Activated naive CD4-positive, alpha-beta T cell treated with anti-CD3 and anti-CD28 coated beads for 36 hours (primary cell): ENCODE results near the gene DNER. TPM values are rescaled to one million over a fixed set of nuclear protein-coding genes. Genes with fewer than 3 reads are reported as not detected.
"Not testable (repeated sequence)": the region's sequence is repeated elsewhere in the genome, so short reads cannot be mapped to it uniquely, and the experiment has no call there.

Experiments used
- CTCF ChIA-PET: fragments of 350-600 bp; sonication (Branson Sonifier 250); formaldehyde crosslinking; loops from one replicate; lab custom pipeline; 2021; ENCODE audit warnings: antibody characterized with exemption; lab: Charles Lee
- DNase-seq: peaks from one replicate; pipeline ENCODE4 v3.0.0-alpha.2; 2020
- H3K27ac Mint-ChIP-seq: one replicate; pipeline ENCODE4 v1.8.0; 2021; ENCODE audit warnings: mild to moderate bottlenecking, mixed read lengths
- H3K27me3 Mint-ChIP-seq: one replicate; pipeline ENCODE4 v1.8.0; 2021; ENCODE audit warnings: low read depth, mixed read lengths
- H3K36me3 Mint-ChIP-seq: one replicate; pipeline ENCODE4 v1.8.0; 2021; ENCODE audit warnings: low read depth, mixed read lengths
- H3K4me1 Mint-ChIP-seq: one replicate; pipeline ENCODE4 v1.8.0; 2021; ENCODE audit warnings: low read depth, mixed read lengths
- H3K4me3 Mint-ChIP-seq: one replicate; pipeline ENCODE4 v1.8.0; 2021; ENCODE audit warnings: mild to moderate bottlenecking, moderate library complexity, mixed read lengths
- H3K9me3 Mint-ChIP-seq: one replicate; pipeline ENCODE4 v1.8.0; 2021; ENCODE audit warnings: mixed read lengths
- intact Hi-C: fragments of 100-400 bp; cut with micrococcal nuclease; formaldehyde crosslinking; loops from one replicate; pipeline ENCODE4 v1.15.1; 2023
- total RNA-seq, 2 experiments: library from RNA; stranded (reverse); gene quantifications; one replicate each; pipeline ENCODE4 v1.2.3, GENCODE V29; 2021

The DNER gene
- total RNA-seq, 2 experiments from 2014 or later: not detected

GRCh38 chr2:229732897-229733296 is 18.5 kb upstream of the DNER start:
- Mint-ChIP-seq H3K36me3 (no peaks in the 10 kb centered on the region), H3K4me1 (no peaks in the 10 kb centered on the region), H3K4me3 (no peak overlapping the region), H3K27me3 (no peaks in the 10 kb centered on the region), H3K9me3 (peaks cover 11% of the 10 kb centered on the region), H3K27ac (no peak overlapping the region)
- intact Hi-C loops: no loop called here
- DNase-seq: no peak
- CTCF ChIA-PET: no interaction called here

GRCh38 chr2:229731916-229732315 is 17.6 kb upstream of the DNER start:
- Mint-ChIP-seq H3K36me3 (no peaks in the 10 kb centered on the region), H3K27ac (no peak overlapping the region), H3K27me3 (no peaks in the 10 kb centered on the region), H3K9me3 (peaks cover 2% of the 10 kb centered on the region), H3K4me1 (no peaks in the 10 kb centered on the region), H3K4me3 (no peak overlapping the region)
- no peak for DNase-seq
- CTCF ChIA-PET: no interaction called here
- intact Hi-C loops: no loop called here

GRCh38 chr2:229731363-229731762 is 17.0 kb upstream of the DNER start:
- intact Hi-C loops: no loop called here
- Mint-ChIP-seq H3K4me3 (no peak overlapping the region), H3K4me1 (no peaks in the 10 kb centered on the region), H3K36me3 (no peaks in the 10 kb centered on the region), H3K27me3 (no peaks in the 10 kb centered on the region), H3K27ac (no peak overlapping the region), H3K9me3 (no peaks in the 10 kb centered on the region)
- no peak for DNase-seq
- CTCF ChIA-PET: interaction anchor here (0.7 kb wide), 1 partner anchor 1840 kb away, joined by 3 read pairs; no protein-coding TSS in a partner anchor

GRCh38 chr2:229728370-229728769 is 14.0 kb upstream of the DNER start:
- H3K9me3 Mint-ChIP-seq: no peaks in the 10 kb centered on the region
- CTCF ChIA-PET: no interaction called here
- intact Hi-C loops: no loop called here

GRCh38 chr2:229726643-229727042 is 12.3 kb upstream of the DNER start:
- intact Hi-C loops: no loop called here
- Mint-ChIP-seq H3K27me3 (no peaks in the 10 kb centered on the region), H3K4me3 (no peak overlapping the region), H3K9me3 (no peaks in the 10 kb centered on the region), H3K4me1 (peaks cover 2% of the 10 kb centered on the region), H3K36me3 (no peaks in the 10 kb centered on the region), H3K27ac (no peak overlapping the region)
- CTCF ChIA-PET: interaction anchor here (0.6 to 1.3 kb wide), 2 partner anchors 11 to 14 kb away, joined by 3 to 5 read pairs; no protein-coding TSS in a partner anchor
- no peak for DNase-seq

More at GRCh38 chr2:229728370-229728769, 14.0 kb upstream of the DNER start:
- H3K4me1 Mint-ChIP-seq: peaks cover 2% of the 10 kb centered on the region
- no peak overlapping the region for H3K27ac Mint-ChIP-seq
- no peak for DNase-seq
- H3K4me3 Mint-ChIP-seq: no peak overlapping the region
- no peaks in the 10 kb centered on the region for H3K36me3 Mint-ChIP-seq
- no peaks in the 10 kb centered on the region for H3K27me3 Mint-ChIP-seq

- Mint-ChIP-seq H3K36me3 (no peaks in the 10 kb centered on the region), H3K27ac (no peak overlapping the region), H3K4me1 (peaks cover 2% of the 10 kb centered on the region), H3K4me3 (no peak overlapping the region), H3K27me3 (no peaks in the 10 kb centered on the region), H3K9me3 (no peaks in the 10 kb centered on the region)
- no peak for DNase-seq
- intact Hi-C loops: no loop called here
- CTCF ChIA-PET: interaction anchor here (0.5 to 1.3 kb wide), 3 partner anchors 9 to 19 kb away, joined by 3 to 5 read pairs (median 5); no protein-coding TSS in a partner anchor
These were observed 11.6 kb upstream of the DNER start for GRCh38 chr2:229725716-229726574.

GRCh38 chr2:229723192-229723591 is 8.8 kb upstream of the DNER start:
- CTCF ChIA-PET, H3K4me1 Mint-ChIP-seq, H3K36me3 Mint-ChIP-seq: not testable (repeated sequence)

GRCh38 chr2:229719926-229720647 is 5.7 kb upstream of the DNER start:
- Mint-ChIP-seq H3K4me3 (no peak overlapping the region), H3K27me3 (peaks cover 22% of the 10 kb centered on the region), H3K9me3 (no peaks in the 10 kb centered on the region), H3K36me3 (no peaks in the 10 kb centered on the region), H3K27ac (no peak overlapping the region), H3K4me1 (peaks cover 7% of the 10 kb centered on the region)
- CTCF ChIA-PET: interaction anchor here (0.6 kb wide), 1 partner anchor 1429 kb away, joined by 3 read pairs; no protein-coding TSS in a partner anchor
- no peak for DNase-seq
- intact Hi-C loops: loop anchor here (5.0 to 10.0 kb wide), 5 partner anchors 288 to 1828 kb away; no protein-coding TSS in a partner anchor

More at GRCh38 chr2:229723192-229723591, 8.8 kb upstream of the DNER start:
- H3K4me3 Mint-ChIP-seq, intact Hi-C loops, H3K27me3 Mint-ChIP-seq, H3K9me3 Mint-ChIP-seq, H3K27ac Mint-ChIP-seq, DNase-seq: not testable (repeated sequence)

- H3K27ac Mint-ChIP-seq: no peak overlapping the region
- no peaks in the 10 kb centered on the region for H3K36me3 Mint-ChIP-seq
- H3K4me3 Mint-ChIP-seq: no peak overlapping the region
- H3K9me3 Mint-ChIP-seq: no peaks in the 10 kb centered on the region
- CTCF ChIA-PET: no interaction called here
- DNase-seq: no peak
- H3K27me3 Mint-ChIP-seq: peaks cover 29% of the 10 kb centered on the region
- intact Hi-C loops: loop anchor here (5.0 to 10.0 kb wide), 5 partner anchors 286 to 1826 kb away; no protein-coding TSS in a partner anchor
- peaks cover 9% of the 10 kb centered on the region for H3K4me1 Mint-ChIP-seq
These were observed 3.7 kb upstream of the DNER start for GRCh38 chr2:229718057-229718456.

- peak; percentile 70 for DNase-seq
- Mint-ChIP-seq H3K27me3 (peaks cover 50% of the 10 kb centered on the region), H3K4me1 (peaks cover 11% of the 10 kb centered on the region), H3K4me3 (no peak overlapping the region), H3K27ac (no peak overlapping the region), H3K9me3 (no peaks in the 10 kb centered on the region), H3K36me3 (no peaks in the 10 kb centered on the region)
- intact Hi-C loops: loop anchor here (2.0 to 10.0 kb wide), 6 partner anchors 207 to 1824 kb away; partner anchors contain the start of genes FBXO36 and TRIP12
- CTCF ChIA-PET: interaction anchor here (0.6 to 2.0 kb wide), 4 partner anchors 9 to 195 kb away, joined by 3 to 5 read pairs (median 4); no protein-coding TSS in a partner anchor
These were observed 1.6 kb upstream of the DNER start for GRCh38 chr2:229715895-229716507.

GRCh38 chr2:229714736-229715541 is 584 bp upstream of the DNER start:
- H3K9me3 Mint-ChIP-seq: no peaks in the 10 kb centered on the region
- H3K4me3 Mint-ChIP-seq: peak overlapping the region; percentile 42
- H3K36me3 Mint-ChIP-seq: no peaks in the 10 kb centered on the region
- peak; percentile 52 for DNase-seq
- peaks cover 11% of the 10 kb centered on the region for H3K4me1 Mint-ChIP-seq
- intact Hi-C loops: loop anchor here (2.0 to 10.0 kb wide), 6 partner anchors 208 to 1823 kb away; partner anchors contain the start of genes FBXO36 and TRIP12
- peaks cover 59% of the 10 kb centered on the region for H3K27me3 Mint-ChIP-seq
- H3K27ac Mint-ChIP-seq: no peak overlapping the region
- CTCF ChIA-PET: interaction anchor here (0.6 to 2.0 kb wide), 3 partner anchors 12 to 1662 kb away, joined by 3 to 5 read pairs (median 3); no protein-coding TSS in a partner anchor
